K562 (cell line): Measurements from ENCODE around the gene HSF2BP. TPM values are rescaled to one million over a fixed set of nuclear protein-coding genes. Genes with fewer than 3 reads are reported as not detected.

Experiments used
- ATAC-seq: fragments of 200-7000 bp; cut with Tn5 transposase; 3 replicates; pipeline ENCODE4 v1.9.1; 2020; ENCODE audit warnings: moderate library complexity
- BruUV-seq: library from RNA; stranded (reverse); fragments of 400-500 nt; replicated peaks from 2 replicates; lab custom pipeline; 2021; lab: Mats Ljungman, UMichigan
- CTCF ChIA-PET: fragments of 300-600 bp; formaldehyde crosslinking; extraction: SDS; loops from one replicate; lab custom pipeline; 2021; ENCODE audit warnings: low intra/inter-chr PET ratio; lab: Yijun Ruan, JAX
- POLR2A ChIA-PET: fragments of 300-600, 350-650 bp; sonication (Branson Sonifier 250); formaldehyde crosslinking; extraction: SDS; loops from one replicate; lab custom pipeline; 2021; ENCODE audit warnings: antibody characterized with exemption, inconsistent platforms; lab: Yijun Ruan, JAX
- DNase-seq, 4 experiments: peaks; one replicate each; pipeline versions ENCODE4 v3.0.0 to v3.0.0-alpha.2; 2011 to 2018; ENCODE audit warnings: low spot score in 3 of 4, mixed read lengths in 3 of 4; ENCODE audit errors: extremely low read depth in 1 of 4
- FAIRE-seq: peaks from 2 replicates; lab custom pipeline; 2011; peaks lifted over from hg19 to GRCh38; lab: Jason Lieb, UNC
- H2AFZ ChIP-seq: 2 replicates; pipeline ENCODE4 v1.6.0; 2011; ENCODE audit warnings: low read depth, low read length, control low read depth, inconsistent platforms
- H3K27ac ChIP-seq: fragments of 200-600 bp; 3 replicates; pipeline ENCODE4 v1.8.0; 2011; ENCODE audit warnings: low read depth, mild to moderate bottlenecking, control low read depth, inconsistent platforms, low read length, moderate library complexity, mixed read lengths; ENCODE audit errors: extremely low read depth
- H3K27me3 ChIP-seq, 2 experiments: fragments of 300-600 bp in 1 of 2; 2 replicates in 1 of 2; 3 replicates in 1 of 2; pipeline versions ENCODE4 v1.6.0 to v1.8.0; 2011; ENCODE audit warnings: inconsistent platforms in 2 of 2, low read length in 2 of 2, mild to moderate bottlenecking in 1 of 2, mixed read lengths in 1 of 2, moderate library complexity in 1 of 2; ENCODE audit not compliant: control insufficient read depth in 2 of 2, insufficient read depth in 2 of 2
- H3K36me3 ChIP-seq: fragments of 300-600 bp; 3 replicates; pipeline ENCODE4 v1.8.0; 2011; ENCODE audit warnings: mild to moderate bottlenecking, low read length, inconsistent platforms; ENCODE audit not compliant: control insufficient read depth, insufficient read depth
- H3K4me1 ChIP-seq, 2 experiments: fragments of 200-600 bp in 1 of 2; replicated peaks in 1 of 2; 2 replicates in 1 of 2; 3 replicates in 1 of 2; pipeline versions ENCODE4 v1.5.1 to v1.8.0; 2011; ENCODE audit warnings: inconsistent platforms in 2 of 2, low read length in 2 of 2, mild to moderate bottlenecking in 1 of 2, mixed read lengths in 1 of 2, moderate library complexity in 1 of 2; ENCODE audit not compliant: control insufficient read depth in 2 of 2, insufficient read depth in 2 of 2
- H3K4me2 ChIP-seq: 2 replicates; pipeline ENCODE4 v1.6.1; 2011; ENCODE audit warnings: low read length, control low read depth, inconsistent platforms, mixed read lengths; ENCODE audit not compliant: insufficient read depth
- H3K4me3 ChIP-seq: fragments of 200-600 bp; sonication (generic), shearing (Covaris generic); 2 replicates; pipeline ENCODE4 v1.5.1; 2016; ENCODE audit warnings: control low read depth, inconsistent platforms
- H3K79me2 ChIP-seq: fragments of 200-600 bp; 3 replicates; pipeline ENCODE4 v1.8.0; 2011; ENCODE audit warnings: low read length, inconsistent platforms; ENCODE audit not compliant: control insufficient read depth, insufficient read depth
- H3K9ac ChIP-seq, 2 experiments: 2 replicates each; pipeline versions ENCODE4 v1.6.0 to v1.6.1; 2011; ENCODE audit warnings: low read depth in 2 of 2, low read length in 2 of 2, control low read depth in 1 of 2, inconsistent platforms in 1 of 2, mild to moderate bottlenecking in 1 of 2, mixed read lengths in 1 of 2; ENCODE audit not compliant: insufficient read depth in 1 of 2
- H3K9me1 ChIP-seq: one replicate; pipeline ENCODE4 v1.6.0; 2011; ENCODE audit warnings: inconsistent platforms, mild to moderate bottlenecking, low read length, moderate library complexity; ENCODE audit not compliant: control insufficient read depth, insufficient read depth
- H3K9me3 ChIP-seq: replicated peaks from 2 replicates; pipeline ENCODE4 v1.5.1; 2011; ENCODE audit warnings: low read depth, low read length, inconsistent platforms; ENCODE audit not compliant: control insufficient read depth, insufficient read depth
- H4K20me1 ChIP-seq: replicated peaks from 2 replicates; pipeline ENCODE4 v1.6.1; 2011; ENCODE audit warnings: low read length, inconsistent platforms, mixed read lengths; ENCODE audit not compliant: control insufficient read depth, insufficient read depth
- HDAC8 ChIP-seq: fragments of 450-650 bp; IDR thresholded peaks from 2 replicates; pipeline ENCODE4 v1.6.1; 2016; ENCODE audit warnings: mild to moderate bottlenecking, missing genetic modification characterization, moderate library complexity, missing compliant biosample characterization
- KDM4B ChIP-seq, 2 experiments: fragments of 450-650 bp in 1 of 2; sonication (generic) in 1 of 2; IDR thresholded peaks; 2 replicates each; pipeline ENCODE4 v1.6.1; 2016 to 2017; ENCODE audit warnings: borderline replicate concordance in 2 of 2, antibody characterized with exemption in 1 of 2, low read depth in 1 of 2, mild to moderate bottlenecking in 1 of 2
- NFE2L1 ChIP-seq: fragments of 450-650 bp; IDR thresholded peaks from 2 replicates; pipeline ENCODE4 v1.6.1; 2016; ENCODE audit warnings: missing genetic modification characterization, low read depth, mild to moderate bottlenecking, missing compliant biosample characterization, moderate library complexity, borderline replicate concordance
- POLR2G ChIP-seq: fragments of 200-400 bp; formaldehyde crosslinking; IDR thresholded peaks from 2 replicates; pipeline ENCODE4 v1.6.1; 2017; ENCODE audit warnings: low read depth, mild to moderate bottlenecking, antibody characterized with exemption, low read length, moderate library complexity
- SNRNP70 ChIP-seq: fragments of 200-400 bp; formaldehyde crosslinking; optimal IDR thresholded peaks from 2 replicates; pipeline ENCODE3; 2017; ENCODE audit warnings: low read depth, low read length
- ZC3H8 ChIP-seq: fragments of 450-650 bp; IDR thresholded peaks from 2 replicates; pipeline ENCODE4 v1.6.1; 2017
- ZNF274 ChIP-seq: IDR thresholded peaks from 2 replicates; pipeline ENCODE4 v1.6.1; 2011; ENCODE audit warnings: low read depth, mild to moderate bottlenecking, low read length, moderate library complexity, borderline replicate concordance
- ZNF586 ChIP-seq: fragments of 450-650 bp; formaldehyde crosslinking; conservative IDR thresholded peaks from 2 replicates; pipeline ENCODE4 v1.4.0; 2020; ENCODE audit warnings: mild to moderate bottlenecking, moderate library complexity
- ZNF764 ChIP-seq: fragments of 250-450 bp; sonication (Bioruptor Pico); IDR thresholded peaks from 2 replicates; pipeline ENCODE4 v1.4.0; 2020; ENCODE audit warnings: low read depth, mild to moderate bottlenecking, moderate library complexity
- WGBS: fragments of 100-300 bp; shearing (Covaris generic); methylation state at CpG from one replicate; pipeline ENCODE4 v1.1.6; 2016; ENCODE audit warnings: low coverage, mixed read lengths; ENCODE audit not compliant: insufficient coverage; ENCODE audit errors: missing lambda C conversion rate; 5-methylcytosine and 5-hydroxymethylcytosine counted together
- in situ Hi-C: fragments of 300-500 bp; cut with MboI; formaldehyde crosslinking; loops from 4 replicates; pipeline ENCODE4 v1.15.0; 2018; ENCODE audit warnings: inconsistent platforms, mixed read lengths
- intact Hi-C: fragments of 100-400 bp; cut with micrococcal nuclease; formaldehyde crosslinking; loops from 2 replicates; pipeline ENCODE4 v1.14.2; 2022
- polyA plus RNA-seq, 8 experiments: library from polyadenylated mRNA; depleted of rRNA in 4 of 8; stranded (reverse) in 5 of 8; unstranded in 3 of 8; fragments of >200 nt; fragmentation: Nextera tagmentation in 2 of 8; fragmentation: Illumina TruSeq in 1 of 8; extraction: Ambion mirVana in 2 of 8; extraction: Trizol in 1 of 8; gene quantifications; 2 replicates each; pipeline versions ENCODE4 v1.2.1 to v1.2.3, GENCODE V29; 2011 to 2014; ENCODE audit warnings: inconsistent platforms in 1 of 8, missing spikeins in 1 of 8
- total RNA-seq, 7 experiments: library from RNA; depleted of rRNA in 6 of 7; stranded (reverse); fragments of >200 nt in 6 of 7; fragmentation: Illumina TruSeq in 2 of 7; extraction: Trizol in 2 of 7; gene quantifications; 2 replicates each; pipeline versions ENCODE4 v1.2.1 to v1.2.3, GENCODE V29; 2011 to 2021; ENCODE audit warnings: low replicate concordance in 1 of 7
- TF ChIP-seq, protein P1 (sequence below): fragments of 450-650 bp; formaldehyde crosslinking; IDR thresholded peaks from 2 replicates; pipeline ENCODE4 v1.4.0; 2020; ENCODE audit warnings: mild to moderate bottlenecking, mixed read lengths
- TF ChIP-seq, protein P2 (sequence below), 3 experiments: fragments of 200-800 bp in 1 of 3; sonication (Bioruptor generic) in 1 of 3; sonication (generic) in 1 of 3; formaldehyde crosslinking in 1 of 3; IDR thresholded peaks; 2 replicates each; pipeline versions ENCODE4 v1.6.1 to v1.8.0; 2016 to 2022; ENCODE audit warnings: mild to moderate bottlenecking in 2 of 3, missing compliant biosample characterization in 2 of 3, missing genetic modification characterization in 2 of 3, missing genetic modification reagents in 1 of 3
- TF ChIP-seq, protein P3 (sequence below): IDR thresholded peaks from 2 replicates; pipeline ENCODE4 v1.6.1; 2016; ENCODE audit warnings: missing genetic modification characterization, missing compliant biosample characterization

HSF2BP gene
- total and polyA plus RNA-seq, 9 of the 15 experiments (the other 6 are each of a cell fraction or from before 2014, with no cell fraction given) = 0.04 to 0.57 (median 0.20) TPM; not detected in 2

DNA sequence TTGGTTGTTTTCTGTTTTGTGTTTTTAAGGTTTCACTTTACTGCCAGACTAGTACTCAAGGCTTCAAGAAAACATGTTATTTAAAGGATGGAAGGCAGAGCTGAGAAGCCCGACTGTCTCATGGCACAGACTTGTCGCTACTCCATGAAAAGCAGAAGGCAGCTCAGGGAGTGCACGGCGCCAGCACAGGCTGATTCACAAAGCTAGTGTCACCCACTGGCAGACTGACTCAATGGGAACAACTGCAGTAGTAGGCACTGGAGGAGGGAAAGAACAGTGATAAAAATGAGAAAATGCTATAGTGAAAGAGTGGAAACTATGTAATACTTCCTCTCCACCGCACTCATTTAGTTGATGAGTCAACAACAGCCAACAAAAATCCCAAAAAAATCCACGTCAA lies 14.7 kb downstream of the HSF2BP start:
- ChIA-PET POLR2A (interaction anchor here (0.7 kb wide), 1 partner anchor 11 kb away, joined by 3 read pairs; no protein-coding TSS in a partner anchor), CTCF (no interaction called here)
- no peak overlapping the region for H3K27ac ChIP-seq
- no peaks in the 10 kb centered on the region for H3K79me2 ChIP-seq
- peaks cover 0 to 10% of the 10 kb centered on the region in 2 experiments; a peak in 2 of 5 replicates for H3K4me1 ChIP-seq
- no peak overlapping the region for H3K9ac ChIP-seq
- ATAC-seq = no peak
- no peak overlapping the region for H3K4me2 ChIP-seq
- no peak overlapping the region for H2AFZ ChIP-seq
- TF ChIP-seq POLR2G (no peak), SNRNP70 (no peak), KDM4B (IDR thresholded peaks at IDR 0.05; ENCODE audit: borderline replicate concordance in 2 of 2, low read depth in 1 of 2) (no peak), ZNF274 (no peak), ZNF586 (no peak), NFE2L1 (tag) (no peak), ZC3H8 (no peak), ZNF764 (no peak), HDAC8 (tag) (no peak)
- TF ChIP-seq, protein P1, sequence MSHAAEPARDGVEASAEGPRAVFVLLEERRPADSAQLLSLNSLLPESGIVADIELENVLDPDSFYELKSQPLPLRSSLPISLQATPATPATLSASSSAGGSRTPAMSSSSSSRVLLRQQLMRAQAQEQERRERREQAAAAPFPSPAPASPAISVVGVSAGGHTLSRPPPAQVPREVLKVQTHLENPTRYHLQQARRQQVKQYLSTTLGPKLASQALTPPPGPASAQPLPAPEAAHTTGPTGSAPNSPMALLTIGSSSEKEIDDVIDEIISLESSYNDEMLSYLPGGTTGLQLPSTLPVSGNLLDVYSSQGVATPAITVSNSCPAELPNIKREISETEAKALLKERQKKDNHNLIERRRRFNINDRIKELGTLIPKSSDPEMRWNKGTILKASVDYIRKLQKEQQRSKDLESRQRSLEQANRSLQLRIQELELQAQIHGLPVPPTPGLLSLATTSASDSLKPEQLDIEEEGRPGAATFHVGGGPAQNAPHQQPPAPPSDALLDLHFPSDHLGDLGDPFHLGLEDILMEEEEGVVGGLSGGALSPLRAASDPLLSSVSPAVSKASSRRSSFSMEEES (CRISPR knock-in tag) = no peak
- TF ChIP-seq, protein P2, sequence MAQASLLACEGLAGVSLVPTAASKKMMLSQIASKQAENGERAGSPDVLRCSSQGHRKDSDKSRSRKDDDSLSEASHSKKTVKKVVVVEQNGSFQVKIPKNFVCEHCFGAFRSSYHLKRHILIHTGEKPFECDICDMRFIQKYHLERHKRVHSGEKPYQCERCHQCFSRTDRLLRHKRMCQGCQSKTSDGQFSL (CRISPR knock-in tag; IDR thresholded peaks at IDR 0.05) = no peak
- TF ChIP-seq, protein P2 (tag; IDR thresholded peaks at IDR 0.05) = no peak
- TF ChIP-seq, protein P3, sequence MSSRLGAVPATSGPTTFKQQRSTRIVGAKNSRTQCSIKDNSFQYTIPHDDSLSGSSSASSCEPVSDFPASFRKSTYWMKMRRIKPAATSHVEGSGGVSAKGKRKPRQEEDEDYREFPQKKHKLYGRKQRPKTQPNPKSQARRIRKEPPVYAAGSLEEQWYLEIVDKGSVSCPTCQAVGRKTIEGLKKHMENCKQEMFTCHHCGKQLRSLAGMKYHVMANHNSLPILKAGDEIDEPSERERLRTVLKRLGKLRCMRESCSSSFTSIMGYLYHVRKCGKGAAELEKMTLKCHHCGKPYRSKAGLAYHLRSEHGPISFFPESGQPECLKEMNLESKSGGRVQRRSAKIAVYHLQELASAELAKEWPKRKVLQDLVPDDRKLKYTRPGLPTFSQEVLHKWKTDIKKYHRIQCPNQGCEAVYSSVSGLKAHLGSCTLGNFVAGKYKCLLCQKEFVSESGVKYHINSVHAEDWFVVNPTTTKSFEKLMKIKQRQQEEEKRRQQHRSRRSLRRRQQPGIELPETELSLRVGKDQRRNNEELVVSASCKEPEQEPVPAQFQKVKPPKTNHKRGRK = no peak
- no peaks in the 10 kb centered on the region for H3K9me3 ChIP-seq
- H4K20me1 ChIP-seq = no peaks in the 10 kb centered on the region
- in situ Hi-C loops = loop anchor here (25.0 kb wide), 1 partner anchor 482 kb away; the partner anchor contains the start of gene CRYAA
- H3K9me1 ChIP-seq = no peaks in the 10 kb centered on the region
- intact Hi-C loops = loop anchor here (1.0 to 5.0 kb wide), 3 partner anchors 33 to 722 kb away; no protein-coding TSS in a partner anchor
- no peak overlapping the region for H3K4me3 ChIP-seq
- no TSS peak for BruUV-seq
- H3K36me3 ChIP-seq = no peaks in the 10 kb centered on the region
- H3K27me3 ChIP-seq = peaks cover 16 to 21% of the 10 kb centered on the region in 2 experiments
- WGBS = 19% methylated on average over 6 of the region's 6 CpGs
- peak in 1 of 4 experiments; percentile 3 for DNase-seq
- FAIRE-seq = no peak
